PFSK-1 (cell line): ENCODE data around the gene AOC2.

Experiments
- FOXP2 ChIP-seq: optimal IDR thresholded peaks from 2 replicates; pipeline ENCODE3; 2011; ENCODE audit warnings: borderline replicate concordance, control low read depth, inconsistent platforms; ENCODE audit not compliant: insufficient read depth; ENCODE audit errors: extremely low read length, extremely low read depth
- POLR2AphosphoS5 ChIP-seq: IDR thresholded peaks from 2 replicates; pipeline ENCODE4 v1.6.1; 2012; ENCODE audit warnings: low read depth, mild to moderate bottlenecking, control low read depth, low read length, moderate library complexity
- REST ChIP-seq, 2 experiments: IDR thresholded peaks; 2 replicates each; pipeline versions ENCODE4 v1.6.1 to v1.8.0; 2011 to 2012; ENCODE audit warnings: low read depth in 2 of 2, low read length in 2 of 2, control low read depth in 1 of 2, inconsistent platforms in 1 of 2, mild to moderate bottlenecking in 1 of 2, moderate library complexity in 1 of 2; ENCODE audit not compliant: insufficient read depth in 1 of 2
- SIN3A ChIP-seq: IDR thresholded peaks from 2 replicates; pipeline ENCODE4 v1.6.1; 2012; ENCODE audit warnings: mild to moderate bottlenecking, low read length, moderate library complexity, borderline replicate concordance; ENCODE audit not compliant: insufficient read depth
- TAF1 ChIP-seq: IDR thresholded peaks from 2 replicates; pipeline ENCODE4 v1.6.1; 2012; ENCODE audit warnings: low read length, control low read depth, borderline replicate concordance; ENCODE audit not compliant: insufficient read depth

DNA sequence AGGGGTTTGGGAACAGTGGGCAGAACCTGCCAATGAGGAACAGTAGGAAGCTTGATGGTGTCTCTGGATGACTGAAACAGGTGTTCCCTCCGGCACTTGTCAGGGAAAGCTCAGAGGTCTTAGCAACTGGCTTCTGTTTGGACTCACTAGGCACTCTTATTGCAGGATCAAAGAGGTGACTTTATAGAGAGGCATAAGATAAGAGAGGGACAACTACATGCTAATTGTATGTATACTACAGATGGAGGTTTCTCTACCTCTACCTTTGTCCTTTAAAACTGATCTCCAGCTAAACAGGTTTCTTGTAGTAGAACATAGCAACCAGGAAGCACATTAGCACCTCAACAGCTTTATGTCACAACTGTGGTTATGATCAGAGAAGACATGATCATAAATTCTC is 38.1 kb upstream of the AOC2 start:
- TF ChIP-seq REST (IDR thresholded peaks at IDR 0.05; ENCODE audit: insufficient read depth in 1 of 2, low read depth in 2 of 2, low read length in 2 of 2) (no peak), SIN3A (no peak), POLR2AphosphoS5 (no peak), FOXP2 (no peak), TAF1 (no peak)
